Muscle layer of duodenum (tissue), 2 donors: ENCODE measurements around the gene PRPF6.

ENCODE experiments used
- H3K27ac ChIP-seq: one replicate; pipeline ENCODE4 v1.7.0; 2013; ENCODE audit warnings: mild to moderate bottlenecking, low read length
- H3K27me3 ChIP-seq: one replicate; pipeline ENCODE4 v1.7.0; 2013; ENCODE audit warnings: low read depth, mild to moderate bottlenecking, control low read depth, low read length
- H3K36me3 ChIP-seq, 2 donors: one replicate each; pipeline ENCODE4 v1.7.0; 2013; ENCODE audit warnings: low read length in 2 of 2, control low read depth in 1 of 2, mild to moderate bottlenecking in 1 of 2; ENCODE audit not compliant: insufficient read depth in 2 of 2, control insufficient read depth in 1 of 2
- H3K4me1 ChIP-seq, 2 donors: one replicate each; pipeline ENCODE4 v1.7.0; 2013; ENCODE audit warnings: low read length in 2 of 2, mild to moderate bottlenecking in 2 of 2, control low read depth in 1 of 2, moderate library complexity in 1 of 2; ENCODE audit not compliant: insufficient read depth in 2 of 2, control insufficient read depth in 1 of 2
- H3K4me3 ChIP-seq, 2 donors: one replicate each; pipeline ENCODE4 v1.7.0; 2013; ENCODE audit warnings: low read length in 2 of 2, low read depth in 1 of 2, mild to moderate bottlenecking in 1 of 2
- H3K9me3 ChIP-seq, 2 donors: one replicate each; pipeline ENCODE4 v1.7.0; 2013; ENCODE audit warnings: low read length in 2 of 2, control low read depth in 1 of 2, mild to moderate bottlenecking in 1 of 2; ENCODE audit not compliant: control insufficient read depth in 1 of 2
- donor health status: healthy.

The PRPF6 gene, protein sequence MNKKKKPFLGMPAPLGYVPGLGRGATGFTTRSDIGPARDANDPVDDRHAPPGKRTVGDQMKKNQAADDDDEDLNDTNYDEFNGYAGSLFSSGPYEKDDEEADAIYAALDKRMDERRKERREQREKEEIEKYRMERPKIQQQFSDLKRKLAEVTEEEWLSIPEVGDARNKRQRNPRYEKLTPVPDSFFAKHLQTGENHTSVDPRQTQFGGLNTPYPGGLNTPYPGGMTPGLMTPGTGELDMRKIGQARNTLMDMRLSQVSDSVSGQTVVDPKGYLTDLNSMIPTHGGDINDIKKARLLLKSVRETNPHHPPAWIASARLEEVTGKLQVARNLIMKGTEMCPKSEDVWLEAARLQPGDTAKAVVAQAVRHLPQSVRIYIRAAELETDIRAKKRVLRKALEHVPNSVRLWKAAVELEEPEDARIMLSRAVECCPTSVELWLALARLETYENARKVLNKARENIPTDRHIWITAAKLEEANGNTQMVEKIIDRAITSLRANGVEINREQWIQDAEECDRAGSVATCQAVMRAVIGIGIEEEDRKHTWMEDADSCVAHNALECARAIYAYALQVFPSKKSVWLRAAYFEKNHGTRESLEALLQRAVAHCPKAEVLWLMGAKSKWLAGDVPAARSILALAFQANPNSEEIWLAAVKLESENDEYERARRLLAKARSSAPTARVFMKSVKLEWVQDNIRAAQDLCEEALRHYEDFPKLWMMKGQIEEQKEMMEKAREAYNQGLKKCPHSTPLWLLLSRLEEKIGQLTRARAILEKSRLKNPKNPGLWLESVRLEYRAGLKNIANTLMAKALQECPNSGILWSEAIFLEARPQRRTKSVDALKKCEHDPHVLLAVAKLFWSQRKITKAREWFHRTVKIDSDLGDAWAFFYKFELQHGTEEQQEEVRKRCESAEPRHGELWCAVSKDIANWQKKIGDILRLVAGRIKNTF

GRCh38 chr20:63980806-63981728, at the start of gene PRPF6:
Gene PRPF6 (plus strand): TSS chr20:63981132. CDS start chr20:63981246, 114 bp downstream.
- peak within 1 kb of the TSS; percentile 78 to 96 for H3K4me3 ChIP-seq
- peaks cover 4 to 30% of the 10 kb centered on the region in 2 donors for H3K4me1 ChIP-seq
- H3K27me3 ChIP-seq = no peaks in the 10 kb centered on the region
- no peak within 1 kb of the TSS for H3K27ac ChIP-seq
- peaks cover 19 to 32% of the 10 kb centered on the region in 2 donors for H3K36me3 ChIP-seq
- H3K9me3 ChIP-seq = no peaks in the 10 kb centered on the region

- H3K27me3 ChIP-seq = no peaks in the 10 kb centered on the region
- no peaks in the 10 kb centered on the region for H3K4me1 ChIP-seq
- H3K9me3 ChIP-seq = no peaks in the 10 kb centered on the region
- H3K36me3 ChIP-seq = peaks cover 47 to 68% of the 10 kb centered on the region in 2 donors
- no peak overlapping the region for H3K4me3 ChIP-seq
- no peak overlapping the region for H3K27ac ChIP-seq
These were observed 49.2 kb upstream of the PRPF6 start for GRCh38 chr20:63931735-63932134.

GRCh38 chr20:63932606-63933160, 48.2 kb upstream of the PRPF6 start:
- H3K4me1 ChIP-seq = no peaks in the 10 kb centered on the region
- no peak overlapping the region for H3K4me3 ChIP-seq
- H3K9me3 ChIP-seq = no peaks in the 10 kb centered on the region
- H3K27me3 ChIP-seq = no peaks in the 10 kb centered on the region
- H3K27ac ChIP-seq = no peak overlapping the region
- peaks cover 47 to 67% of the 10 kb centered on the region in 2 donors for H3K36me3 ChIP-seq

DNA sequence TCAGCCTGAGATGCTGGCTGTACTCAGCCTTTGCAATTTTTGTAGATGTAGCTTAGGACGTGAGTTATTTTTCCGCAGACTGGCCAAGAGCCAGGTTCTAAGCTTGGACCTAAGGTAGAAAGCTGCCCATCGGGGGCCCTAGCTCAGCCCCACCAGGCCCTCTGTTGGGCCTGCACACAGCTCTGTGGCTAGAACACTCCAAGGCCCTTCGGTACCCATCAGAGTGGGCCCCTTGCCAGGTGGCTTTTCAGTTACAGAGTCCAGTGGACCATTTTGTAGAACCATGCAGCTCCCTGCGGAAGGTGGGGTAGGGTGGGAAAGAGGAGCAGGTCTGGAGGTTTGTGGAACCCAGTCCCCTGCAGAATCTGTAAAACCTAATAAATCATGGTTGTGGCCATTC, 47.3 kb upstream of the PRPF6 start:
- peaks cover 39 to 60% of the 10 kb centered on the region in 2 donors for H3K36me3 ChIP-seq
- H3K27me3 ChIP-seq = no peaks in the 10 kb centered on the region
- H3K27ac ChIP-seq = no peak overlapping the region
- H3K4me1 ChIP-seq = no peaks in the 10 kb centered on the region
- no peaks in the 10 kb centered on the region for H3K9me3 ChIP-seq
- H3K4me3 ChIP-seq = no peak overlapping the region

DNA sequence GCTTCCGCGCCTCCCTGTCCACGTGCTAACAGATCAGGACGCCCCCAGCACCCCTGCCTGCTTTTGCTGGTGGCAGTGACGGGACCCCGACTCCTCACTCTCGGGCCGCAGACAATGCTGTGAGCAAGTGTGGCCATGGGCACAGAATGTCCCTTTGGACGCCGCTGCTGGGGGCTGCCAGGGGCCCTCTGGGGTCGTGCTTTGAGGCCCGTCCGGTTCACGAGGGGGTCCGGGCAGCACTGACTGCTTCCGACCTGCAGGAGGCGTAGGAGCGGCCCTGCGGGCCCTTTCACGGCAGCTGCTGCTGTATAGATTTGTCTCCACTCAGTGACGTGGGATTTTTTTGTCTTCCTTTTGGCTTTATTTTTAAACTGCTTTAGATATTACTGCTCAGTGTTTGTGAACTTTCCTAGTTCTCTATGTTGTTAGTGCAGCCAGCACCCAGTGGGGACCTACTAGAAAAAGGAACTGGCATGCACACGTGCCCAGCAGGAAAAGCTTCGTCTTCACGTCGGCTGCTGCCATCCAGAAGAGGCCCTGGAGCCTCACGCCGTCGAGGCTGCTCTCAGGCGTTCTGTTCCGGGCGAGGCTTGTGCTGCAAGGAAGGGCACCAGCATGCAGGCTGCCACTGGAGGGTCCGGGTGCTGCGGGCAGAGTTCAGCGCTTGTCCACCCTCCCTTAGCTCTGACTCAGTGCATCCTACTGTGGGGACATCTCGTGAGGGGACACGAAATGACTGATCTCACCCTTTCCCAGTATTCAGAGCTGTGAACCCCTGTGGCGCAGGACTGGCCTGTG, 46.5 kb upstream of the PRPF6 start:
- Histone ChIP-seq H3K9me3 (no peaks in the 10 kb centered on the region), H3K36me3 (peaks cover 34 to 60% of the 10 kb centered on the region in 2 donors)

DNA sequence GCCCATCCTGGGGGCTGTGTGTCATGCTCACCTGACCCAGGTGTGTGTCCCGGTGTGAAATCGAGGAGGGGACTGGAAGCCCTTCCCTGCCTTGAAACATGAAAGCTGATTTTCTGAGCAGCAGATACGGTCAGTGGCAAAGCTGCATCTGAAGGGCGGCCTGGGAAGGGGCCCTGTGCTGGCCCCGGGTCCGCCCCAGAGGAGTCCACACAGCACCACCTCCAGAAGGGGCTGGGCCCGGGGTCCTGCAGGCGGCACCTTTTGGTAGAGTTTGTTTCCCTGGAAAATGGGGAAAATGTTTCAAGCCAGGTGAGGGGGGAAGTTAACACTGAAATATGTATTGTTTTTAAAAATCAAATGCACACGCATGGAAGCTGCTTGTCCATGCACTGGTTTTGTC, 45.5 kb upstream of the PRPF6 start:
- Histone ChIP-seq H3K36me3 (peaks cover 28 to 57% of the 10 kb centered on the region in 2 donors), H3K4me1 (no peaks in the 10 kb centered on the region)

More for the DNA sequence above, 46.5 kb upstream of the PRPF6 start:
- no peak overlapping the region for H3K4me3 ChIP-seq
- H3K4me1 ChIP-seq = no peaks in the 10 kb centered on the region
- H3K27me3 ChIP-seq = no peaks in the 10 kb centered on the region
- no peak overlapping the region for H3K27ac ChIP-seq

GRCh38 chr20:63937596-63937995, 43.3 kb upstream of the PRPF6 start:
- Histone ChIP-seq H3K4me3 (no peak overlapping the region), H3K27me3 (no peaks in the 10 kb centered on the region), H3K4me1 (no peaks in the 10 kb centered on the region), H3K27ac (no peak overlapping the region), H3K9me3 (no peaks in the 10 kb centered on the region), H3K36me3 (peaks cover 9 to 43% of the 10 kb centered on the region in 2 donors)

More for the DNA sequence above, 45.5 kb upstream of the PRPF6 start:
- H3K4me3 ChIP-seq = no peak overlapping the region
- H3K27me3 ChIP-seq = no peaks in the 10 kb centered on the region
- no peak overlapping the region for H3K27ac ChIP-seq
- H3K9me3 ChIP-seq = no peaks in the 10 kb centered on the region

- Histone ChIP-seq H3K4me1 (no peaks in the 10 kb centered on the region), H3K27me3 (no peaks in the 10 kb centered on the region), H3K27ac (no peak overlapping the region), H3K9me3 (no peaks in the 10 kb centered on the region), H3K4me3 (no peak overlapping the region), H3K36me3 (peaks cover 20 to 54% of the 10 kb centered on the region in 2 donors)
These were observed 41.6 kb upstream of the PRPF6 start for GRCh38 chr20:63939061-63939935.

- Histone ChIP-seq H3K36me3 (peaks cover 15 to 55% of the 10 kb centered on the region in 2 donors), H3K27ac (no peak overlapping the region), H3K4me3 (no peak overlapping the region), H3K27me3 (no peaks in the 10 kb centered on the region), H3K4me1 (no peaks in the 10 kb centered on the region), H3K9me3 (no peaks in the 10 kb centered on the region)
These were observed 40.9 kb upstream of the PRPF6 start for GRCh38 chr20:63940071-63940471.
